ENCODE measurements around the gene HACE1.

Gene HACE1

GRCh38 chr6:104688283-104688969, 171.3 kb downstream of the HACE1 start:
- POLR2A ChIA-PET = interaction anchor here (0.9 kb wide), 1 partner anchor 12 kb away, joined by 4 read pairs; no protein-coding TSS in a partner anchor
- TF ChIP-seq ZBTB48 (tag by site-specific recombination; IDR thresholded peaks at IDR 0.05) = no peak
- no peak for TF ChIP-seq ZNF654 (tag by site-specific recombination; IDR thresholded peaks at IDR 0.05; ENCODE audit: low read depth)
- TF ChIP-seq SP7 (tag by site-specific recombination; IDR thresholded peaks at IDR 0.05) = no peak
- no peak for TF ChIP-seq KLF17 (tag by site-specific recombination; IDR thresholded peaks at IDR 0.05)
- no peak for TF ChIP-seq ZNF211 (tag by site-specific recombination; IDR thresholded peaks at IDR 0.05; ENCODE audit: low read depth)
- TF ChIP-seq ZNF366 (tag by site-specific recombination; conservative IDR thresholded peaks at IDR 0.05) = no peak
- no peak for TF ChIP-seq ZNF610 (tag by site-specific recombination; IDR thresholded peaks at IDR 0.05; ENCODE audit: borderline replicate concordance)
- TF ChIP-seq ZNF311 (tag by site-specific recombination; IDR thresholded peaks at IDR 0.05; ENCODE audit: borderline replicate concordance) = no peak
- H3K9me3 ChIP-seq (ENCODE audit: control insufficient read depth, insufficient read depth, low read depth, low read length) = no peaks in the 10 kb centered on the region
- CTCF ChIA-PET = interaction anchor here (0.8 kb wide), 1 partner anchor 84 kb away, joined by 4 read pairs; no protein-coding TSS in a partner anchor
- no peaks in the 10 kb centered on the region for H3K36me3 ChIP-seq (ENCODE audit: control insufficient read depth in 2 of 2, insufficient read depth in 1 of 2, low read length in 2 of 2)
- no peak overlapping the region for H3K27ac ChIP-seq (ENCODE audit: extremely low read depth, low read depth, low read length)
- no peak overlapping the region for H3K4me3 ChIP-seq (ENCODE audit: low read depth, low read length)
- H3K4me1 ChIP-seq (ENCODE audit: control insufficient read depth, insufficient read depth, low read length) = peaks cover 5% of the 10 kb centered on the region; the same call in 1 of the 2 replicates

GRCh38 chr6:104686550-104687175, 173.1 kb downstream of the HACE1 start:
- ChIA-PET POLR2A (no interaction called here), CTCF (interaction anchor here (0.5 to 6.6 kb wide), 5 partner anchors 65 to 342 kb away, joined by 3 to 55 read pairs (median 4); no protein-coding TSS in a partner anchor)
- H3K4me3 ChIP-seq (ENCODE audit: low read depth, low read length) = no peak overlapping the region
- peaks cover 5% of the 10 kb centered on the region; the same call in 1 of the 2 replicates for H3K4me1 ChIP-seq (ENCODE audit: control insufficient read depth, insufficient read depth, low read length)
- TF ChIP-seq TSHZ1 (tag by site-specific recombination; IDR thresholded peaks at IDR 0.05; ENCODE audit: borderline replicate concordance) (no peak), SP7 (tag by site-specific recombination; IDR thresholded peaks at IDR 0.05) (peak; percentile 90)
- H3K36me3 ChIP-seq (ENCODE audit: control insufficient read depth in 2 of 2, insufficient read depth in 1 of 2, low read length in 2 of 2) = no peaks in the 10 kb centered on the region
- H3K9me3 ChIP-seq (ENCODE audit: control insufficient read depth, insufficient read depth, low read depth, low read length) = no peaks in the 10 kb centered on the region
- H3K27ac ChIP-seq (ENCODE audit: extremely low read depth, low read depth, low read length) = no peak overlapping the region

- TF ChIP-seq ZNF623 (tag by site-specific recombination; IDR thresholded peaks at IDR 0.05) (no peak), GLI4 (tag by site-specific recombination; IDR thresholded peaks at IDR 0.05) (no peak), ZNF76 (tag by site-specific recombination; IDR thresholded peaks at IDR 0.05; ENCODE audit: borderline replicate concordance, low read depth) (no peak), ZNF747 (tag by site-specific recombination; IDR thresholded peaks at IDR 0.05) (no peak), ZNF155 (tag by site-specific recombination; IDR thresholded peaks at IDR 0.05) (no peak), YY2 (tag by site-specific recombination; IDR thresholded peaks at IDR 0.05) (no peak), MYNN (tag by site-specific recombination; IDR thresholded peaks at IDR 0.05; ENCODE audit: borderline replicate concordance) (no peak), ZNF449 (tag by site-specific recombination; IDR thresholded peaks at IDR 0.05) (no peak)
- ChIA-PET POLR2A (no interaction called here), CTCF (interaction anchor here (0.5 to 6.6 kb wide), 4 partner anchors 66 to 342 kb away, joined by 3 to 55 read pairs (median 5); no protein-coding TSS in a partner anchor)
- peaks cover 5% of the 10 kb centered on the region; the same call in 1 of the 2 replicates for H3K4me1 ChIP-seq (ENCODE audit: control insufficient read depth, insufficient read depth, low read length)
- no peak overlapping the region for H3K4me3 ChIP-seq (ENCODE audit: low read depth, low read length)
- H3K36me3 ChIP-seq (ENCODE audit: control insufficient read depth in 2 of 2, insufficient read depth in 1 of 2, low read length in 2 of 2) = no peaks in the 10 kb centered on the region
- H3K27ac ChIP-seq (ENCODE audit: extremely low read depth, low read depth, low read length) = no peak overlapping the region
- no peaks in the 10 kb centered on the region for H3K9me3 ChIP-seq (ENCODE audit: control insufficient read depth, insufficient read depth, low read depth, low read length)
These were observed 173.7 kb downstream of the HACE1 start for GRCh38 chr6:104685871-104686549.
